A673 (cell line): Measurements from ENCODE around the gene KCNMA1. TPM values are rescaled to one million over a fixed set of nuclear protein-coding genes. Genes with fewer than 3 reads are reported as not detected.

Experiments used
- BruUV-seq: library from RNA; stranded (reverse); fragments of 400-500 nt; replicated peaks from 2 replicates; lab custom pipeline; 2021; lab: Mats Ljungman, UMichigan
- CTCF ChIA-PET: fragments of 300-600 bp; sonication (Branson Sonifier 250); formaldehyde crosslinking; loops from one replicate; lab custom pipeline; 2022; ENCODE audit warnings: antibody characterized with exemption; lab: Charles Lee
- POLR2A ChIA-PET: fragments of 300-600 bp; sonication (Branson Sonifier 250); formaldehyde crosslinking; loops from one replicate; lab custom pipeline; 2022; ENCODE audit warnings: antibody characterized with exemption; ENCODE audit not compliant: low non-redundant PET; lab: Charles Lee
- DNase-seq: peaks from one replicate; pipeline ENCODE4 v3.0.0-alpha.2; 2015; ENCODE audit warnings: low spot score
- H3K27ac ChIP-seq: fragments of 200-600 bp; sonication (generic); 2 replicates; pipeline ENCODE4 v1.5.1; 2016; ENCODE audit warnings: mixed run types, low read depth, mild to moderate bottlenecking, mixed read lengths, antibody characterized with exemption, low read length; ENCODE audit not compliant: poor library complexity, severe bottlenecking
- H3K27me3 ChIP-seq: fragments of 200-600 bp; sonication (generic); replicated peaks from 2 replicates; pipeline ENCODE4 v1.6.1; 2017; ENCODE audit warnings: mixed run types, low read depth, mild to moderate bottlenecking, mixed read lengths, antibody characterized with exemption, low read length; ENCODE audit not compliant: insufficient read depth, poor library complexity
- H3K36me3 ChIP-seq: fragments of 200-600 bp; sonication (generic); 2 replicates; pipeline ENCODE4 v1.6.1; 2016; ENCODE audit warnings: mixed run types, mild to moderate bottlenecking, mixed read lengths, antibody characterized with exemption, low read length; ENCODE audit not compliant: insufficient read depth, poor library complexity, severe bottlenecking
- H3K4me1 ChIP-seq: fragments of 200-600 bp; sonication (generic); 2 replicates; pipeline ENCODE4 v1.6.1; 2017; ENCODE audit warnings: mixed run types, mild to moderate bottlenecking, mixed read lengths, antibody characterized with exemption, low read length; ENCODE audit not compliant: insufficient read depth, poor library complexity, severe bottlenecking
- H3K4me3 ChIP-seq: fragments of 200-600 bp; sonication (generic); 2 replicates; pipeline ENCODE4 v1.5.1; 2016; ENCODE audit warnings: low read depth, mixed run types, mild to moderate bottlenecking, mixed read lengths, low read length; ENCODE audit not compliant: poor library complexity, severe bottlenecking
- H3K9me3 ChIP-seq: fragments of 200-600 bp; sonication (generic); 2 replicates; pipeline ENCODE4 v1.6.1; 2016; ENCODE audit warnings: mixed run types, low read depth, mild to moderate bottlenecking, mixed read lengths, antibody characterized with exemption, low read length; ENCODE audit not compliant: poor library complexity, severe bottlenecking
- EZH2 ChIP-seq: fragments of 200-600 bp; sonication (generic); IDR thresholded peaks from 2 replicates; pipeline ENCODE4 v1.6.1; 2017; ENCODE audit warnings: borderline replicate concordance, low read depth, mild to moderate bottlenecking, mixed read lengths, antibody characterized with exemption, low read length; ENCODE audit not compliant: poor library complexity, severe bottlenecking
- intact Hi-C: fragments of 100-400 bp; cut with micrococcal nuclease; formaldehyde crosslinking; loops from one replicate; pipeline ENCODE4 v1.10.0; 2022; ENCODE audit not compliant: unreplicated experiment
- total RNA-seq: library from RNA; stranded (reverse); gene quantifications from 2 replicates; pipeline ENCODE4 v1.2.3, GENCODE V29; 2021
- TF ChIP-seq, protein P1 (sequence below): fragments of 300-800, 200-600 bp; sonication (generic); conservative IDR thresholded peaks from 2 replicates; pipeline ENCODE4 v1.5.1; 2017; ENCODE audit warnings: low read depth, mild to moderate bottlenecking, antibody characterized with exemption, low read length, moderate library complexity, mixed read lengths

The KCNMA1 gene
- total RNA-seq, 1 experiment from 2014 or later, result 0.84 TPM

DNA sequence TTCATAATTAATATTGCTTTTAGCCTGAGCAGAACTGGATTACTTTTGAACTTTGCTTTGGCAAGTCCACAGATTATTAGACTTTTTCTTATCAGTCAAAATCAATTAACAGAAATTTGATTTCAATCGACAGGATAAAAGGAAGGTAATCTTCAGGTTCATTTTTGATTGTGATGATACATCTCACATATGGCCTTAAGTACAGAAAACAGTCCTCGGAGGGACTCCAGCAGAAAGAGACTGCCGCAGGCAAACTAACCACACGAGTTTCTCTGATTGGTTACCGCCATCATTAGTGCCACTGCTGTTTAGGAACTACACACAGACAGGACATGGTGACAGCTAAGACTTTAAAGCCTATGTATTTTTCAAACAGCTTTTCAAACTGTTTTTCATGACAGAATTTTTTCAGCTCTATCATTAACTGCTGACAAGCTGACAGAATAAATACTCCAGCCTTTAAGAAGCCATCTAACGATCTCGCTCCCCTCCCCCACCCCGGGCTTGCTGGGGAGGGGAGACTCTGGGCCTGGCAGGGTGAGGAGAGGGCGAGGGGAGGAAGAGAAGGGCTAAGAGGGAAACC, 668.2 kb downstream of the KCNMA1 start:
- H3K4me1 ChIP-seq, result peaks cover 9% of the 10 kb centered on the region
- intact Hi-C loops, result no loop called here
- no TSS peak for BruUV-seq
- H3K27ac ChIP-seq, result peak overlapping the region; percentile 67
- ChIA-PET POLR2A (no interaction called here), CTCF (no interaction called here)
- no peaks in the 10 kb centered on the region for H3K36me3 ChIP-seq
- DNase-seq, result peak; percentile 41
- no peak overlapping the region for H3K4me3 ChIP-seq
- H3K9me3 ChIP-seq, result no peaks in the 10 kb centered on the region
- H3K27me3 ChIP-seq, result no peaks in the 10 kb centered on the region
- no peak for TF ChIP-seq EZH2
- TF ChIP-seq, protein P1, sequence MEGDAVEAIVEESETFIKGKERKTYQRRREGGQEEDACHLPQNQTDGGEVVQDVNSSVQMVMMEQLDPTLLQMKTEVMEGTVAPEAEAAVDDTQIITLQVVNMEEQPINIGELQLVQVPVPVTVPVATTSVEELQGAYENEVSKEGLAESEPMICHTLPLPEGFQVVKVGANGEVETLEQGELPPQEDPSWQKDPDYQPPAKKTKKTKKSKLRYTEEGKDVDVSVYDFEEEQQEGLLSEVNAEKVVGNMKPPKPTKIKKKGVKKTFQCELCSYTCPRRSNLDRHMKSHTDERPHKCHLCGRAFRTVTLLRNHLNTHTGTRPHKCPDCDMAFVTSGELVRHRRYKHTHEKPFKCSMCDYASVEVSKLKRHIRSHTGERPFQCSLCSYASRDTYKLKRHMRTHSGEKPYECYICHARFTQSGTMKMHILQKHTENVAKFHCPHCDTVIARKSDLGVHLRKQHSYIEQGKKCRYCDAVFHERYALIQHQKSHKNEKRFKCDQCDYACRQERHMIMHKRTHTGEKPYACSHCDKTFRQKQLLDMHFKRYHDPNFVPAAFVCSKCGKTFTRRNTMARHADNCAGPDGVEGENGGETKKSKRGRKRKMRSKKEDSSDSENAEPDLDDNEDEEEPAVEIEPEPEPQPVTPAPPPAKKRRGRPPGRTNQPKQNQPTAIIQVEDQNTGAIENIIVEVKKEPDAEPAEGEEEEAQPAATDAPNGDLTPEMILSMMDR, result no peak

- H3K4me3 ChIP-seq, result no peak overlapping the region
- TSS peak; percentile 70 for BruUV-seq
- POLR2A ChIA-PET, result interaction anchor here (0.6 kb wide), 1 partner anchor 9 kb away, joined by 3 read pairs; no protein-coding TSS in a partner anchor
- H3K36me3 ChIP-seq, result no peaks in the 10 kb centered on the region
- DNase-seq, result no peak
- no peak for TF ChIP-seq EZH2
- TF ChIP-seq, protein P1, result no peak
- CTCF ChIA-PET, result no interaction called here
- intact Hi-C loops, result no loop called here
- no peaks in the 10 kb centered on the region for H3K9me3 ChIP-seq
- peak overlapping the region; percentile 44 for H3K27ac ChIP-seq
- H3K4me1 ChIP-seq, result peaks cover 9% of the 10 kb centered on the region
- no peaks in the 10 kb centered on the region for H3K27me3 ChIP-seq
Measured at GRCh38 chr10:76968483-76968882, 669.1 kb downstream of the KCNMA1 start.

DNA sequence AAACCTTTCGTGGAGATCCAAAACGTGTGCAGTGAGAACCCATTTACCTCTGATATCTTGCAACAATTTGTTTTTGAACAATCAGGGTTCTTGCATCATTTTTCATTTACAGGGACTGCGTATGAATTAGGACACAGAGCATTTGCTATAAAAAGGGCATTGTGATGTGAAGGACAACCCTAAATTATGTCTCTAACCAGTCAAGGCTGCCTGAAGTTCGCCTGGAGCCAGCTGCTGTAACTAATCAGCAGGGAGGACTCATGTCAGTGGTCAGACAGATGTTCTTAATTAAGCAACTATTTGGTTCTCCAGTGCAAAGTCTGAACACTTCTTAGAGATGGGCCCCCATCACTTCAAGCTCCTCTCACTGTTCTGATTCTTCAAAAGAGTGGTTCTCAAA, 674.8 kb downstream of the KCNMA1 start:
- ChIA-PET POLR2A (no interaction called here), CTCF (no interaction called here)
- Histone ChIP-seq H3K4me1 (peaks cover 9% of the 10 kb centered on the region), H3K9me3 (no peaks in the 10 kb centered on the region), H3K27ac (peak overlapping the region; percentile 45), H3K36me3 (no peaks in the 10 kb centered on the region), H3K4me3 (no peak overlapping the region), H3K27me3 (no peaks in the 10 kb centered on the region)
- peak; percentile 38 for DNase-seq
- intact Hi-C loops, result no loop called here
- no TSS peak for BruUV-seq
- TF ChIP-seq EZH2, result no peak
- TF ChIP-seq, protein P1, result no peak
